AG04450 (cell line): ENCODE data around the gene MYO16. TPM values are rescaled to one million over a fixed set of nuclear protein-coding genes. Genes with fewer than 3 reads are reported as not detected.

ENCODE experiments used
- CTCF ChIA-PET: fragments of 300-600, 350-600 bp; formaldehyde crosslinking; extraction: SDS; loops from one replicate; lab custom pipeline; 2022; ENCODE audit warnings: antibody characterized with exemption, inconsistent platforms; lab: Charles Lee
- POLR2A ChIA-PET: fragments of 350-600 bp; formaldehyde crosslinking; extraction: SDS; loops from one replicate; lab custom pipeline; 2021; ENCODE audit warnings: antibody characterized with exemption, inconsistent platforms; lab: Yijun Ruan, JAX
- DNase-seq: peaks from one replicate; pipeline ENCODE4 v3.0.0-alpha.2; 2011; ENCODE audit warnings: low read depth, low spot score
- H3K27ac ChIP-seq: one replicate; pipeline ENCODE4 v1.5.1; 2012; ENCODE audit warnings: low read depth, low read length, control low read depth
- H3K27me3 ChIP-seq: one replicate; pipeline ENCODE4 v1.6.0; 2012; ENCODE audit warnings: low read length; ENCODE audit not compliant: control insufficient read depth, insufficient read depth
- H3K4me3 ChIP-seq: 2 replicates; pipeline ENCODE4 v1.5.1; 2011; ENCODE audit warnings: mild to moderate bottlenecking, low read depth, low read length, control low read depth
- H3K9me3 ChIP-seq: 2 replicates; pipeline ENCODE4 v1.5.1; 2012; ENCODE audit warnings: low read length; ENCODE audit not compliant: control insufficient read depth, insufficient read depth
- CTCF ChIP-seq: IDR thresholded peaks from 2 replicates; pipeline ENCODE4 v1.5.1; 2011; ENCODE audit warnings: low read depth, low read length, control low read depth, inconsistent platforms
- polyA plus RNA-seq: library from polyadenylated mRNA; depleted of rRNA; stranded (reverse); fragments of >200 nt; gene quantifications from 2 replicates; pipeline ENCODE4 v1.2.3, GENCODE V29; 2011

The MYO16 gene
- polyA plus RNA-seq, 1 experiment, result 0.02 TPM

GRCh38 chr13:109227344-109227940 is 598.0 kb downstream of the MYO16 start:
- TF ChIP-seq CTCF, result no peak
- ChIA-PET CTCF (no interaction called here), POLR2A (no interaction called here)
- no peak overlapping the region for H3K27ac ChIP-seq
- H3K4me3 ChIP-seq, result no peak overlapping the region
- H3K27me3 ChIP-seq, result no peaks in the 10 kb centered on the region
- no peak for DNase-seq
- H3K9me3 ChIP-seq, result peaks cover 4% of the 10 kb centered on the region

GRCh38 chr13:109228211-109228610 is 598.8 kb downstream of the MYO16 start:
- no peak for TF ChIP-seq CTCF
- ChIA-PET POLR2A (no interaction called here), CTCF (no interaction called here)
- H3K4me3 ChIP-seq, result no peak overlapping the region
- H3K9me3 ChIP-seq, result peaks cover 4% of the 10 kb centered on the region; the same call in 1 of the 2 replicates
- H3K27me3 ChIP-seq, result no peaks in the 10 kb centered on the region
- no peak overlapping the region for H3K27ac ChIP-seq
- DNase-seq, result no peak

- H3K4me3 ChIP-seq, result no peak overlapping the region
- no peak for DNase-seq
- H3K27me3 ChIP-seq, result no peaks in the 10 kb centered on the region
- H3K9me3 ChIP-seq, result no peaks in the 10 kb centered on the region; the same call in 1 of the 2 replicates
- ChIA-PET POLR2A (no interaction called here), CTCF (no interaction called here)
- H3K27ac ChIP-seq, result no peak overlapping the region
- no peak for TF ChIP-seq CTCF
Measured at GRCh38 chr13:109231888-109232287, 602.5 kb downstream of the MYO16 start.

GRCh38 chr13:109233293-109233692 is 603.9 kb downstream of the MYO16 start:
- no peak overlapping the region for H3K27ac ChIP-seq
- POLR2A ChIA-PET, result no interaction called here
- CTCF ChIA-PET, result no interaction called here
- H3K27me3 ChIP-seq, result no peaks in the 10 kb centered on the region
- no peak for DNase-seq
- TF ChIP-seq CTCF, result no peak
- no peaks in the 10 kb centered on the region; the same call in 1 of the 2 replicates for H3K9me3 ChIP-seq
- no peak overlapping the region for H3K4me3 ChIP-seq

- ChIA-PET POLR2A (no interaction called here), CTCF (no interaction called here)
- no peak for TF ChIP-seq CTCF
Measured at GRCh38 chr13:109235901-109236300, 606.5 kb downstream of the MYO16 start.

More at GRCh38 chr13:109235901-109236300, 606.5 kb downstream of the MYO16 start:
- Histone ChIP-seq H3K4me3 (no peak overlapping the region), H3K9me3 (no peaks in the 10 kb centered on the region), H3K27me3 (no peaks in the 10 kb centered on the region), H3K27ac (no peak overlapping the region)
- no peak for DNase-seq
